GM19463 (cell line): ENCODE measurements around the gene IER5.

Experiments
- ATAC-seq: cut with Tn5 transposase; IDR thresholded peaks from one replicate; pipeline ENCODE4 v1.9.1; 2021; ENCODE audit warnings: mild to moderate bottlenecking, moderate library complexity; ENCODE audit not compliant: unreplicated experiment

IER5 gene

DNA sequence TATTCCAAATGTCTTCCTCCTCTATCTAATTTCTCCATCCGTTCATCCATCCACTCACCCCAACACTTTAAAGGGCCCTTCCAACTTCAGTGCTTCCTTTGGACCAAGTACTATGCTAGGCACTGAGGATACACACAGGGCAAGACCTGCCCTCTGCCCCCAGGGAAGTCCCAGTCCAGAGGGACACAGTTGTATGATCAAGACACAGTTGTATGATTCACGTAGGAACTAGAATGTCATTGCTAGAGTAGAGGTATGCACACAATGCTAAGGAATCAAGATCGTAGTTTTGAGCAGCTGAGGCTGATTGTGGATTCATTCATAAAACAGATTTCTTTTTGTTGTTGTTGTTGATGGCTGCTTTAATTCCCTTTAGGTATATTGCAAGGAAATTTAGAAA is 11.6 kb upstream of the IER5 start:
- ATAC-seq, result no peak

DNA sequence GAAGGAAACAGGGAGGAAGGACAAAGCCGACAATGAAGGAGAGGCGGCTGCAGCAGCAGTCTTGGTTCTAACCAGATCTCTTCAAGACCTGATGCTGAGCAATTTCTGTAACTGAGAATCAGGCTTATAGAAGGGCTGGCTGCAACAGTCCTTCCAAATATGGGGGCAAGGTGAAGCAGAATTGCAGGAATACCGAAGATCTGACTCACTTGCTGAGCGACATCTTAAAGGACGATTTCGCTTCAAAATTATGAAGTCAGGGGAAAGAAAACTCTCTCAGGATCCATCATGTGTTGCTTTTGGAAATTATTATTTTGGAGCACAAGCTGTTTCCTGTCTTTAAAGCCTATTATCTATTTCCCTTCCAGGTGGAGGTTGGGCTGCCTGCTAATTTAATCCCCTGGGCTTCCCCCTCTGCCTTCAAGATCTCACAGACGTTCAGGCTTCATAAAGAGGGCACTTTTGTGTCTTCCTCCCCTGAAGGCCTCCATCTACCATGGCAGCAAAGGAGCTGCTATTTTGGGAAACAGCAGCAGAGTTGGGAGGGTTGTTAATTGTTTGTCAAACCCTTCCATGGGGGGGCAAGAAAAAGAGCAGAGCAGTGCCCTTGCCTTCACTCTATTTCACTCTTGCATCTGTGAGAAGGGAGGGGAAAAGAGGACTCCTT is 10.8 kb upstream of the IER5 start:
- no peak for ATAC-seq

GRCh38 chr1:181079382-181079781 is 9.1 kb upstream of the IER5 start:
- no peak for ATAC-seq

GRCh38 chr1:181079920-181080319 is 8.6 kb upstream of the IER5 start:
- no peak for ATAC-seq

GRCh38 chr1:181080556-181080955 is 7.9 kb upstream of the IER5 start:
- ATAC-seq, result no peak

- ATAC-seq, result no peak
These were observed 7.1 kb upstream of the IER5 start for GRCh38 chr1:181081395-181081794.

DNA sequence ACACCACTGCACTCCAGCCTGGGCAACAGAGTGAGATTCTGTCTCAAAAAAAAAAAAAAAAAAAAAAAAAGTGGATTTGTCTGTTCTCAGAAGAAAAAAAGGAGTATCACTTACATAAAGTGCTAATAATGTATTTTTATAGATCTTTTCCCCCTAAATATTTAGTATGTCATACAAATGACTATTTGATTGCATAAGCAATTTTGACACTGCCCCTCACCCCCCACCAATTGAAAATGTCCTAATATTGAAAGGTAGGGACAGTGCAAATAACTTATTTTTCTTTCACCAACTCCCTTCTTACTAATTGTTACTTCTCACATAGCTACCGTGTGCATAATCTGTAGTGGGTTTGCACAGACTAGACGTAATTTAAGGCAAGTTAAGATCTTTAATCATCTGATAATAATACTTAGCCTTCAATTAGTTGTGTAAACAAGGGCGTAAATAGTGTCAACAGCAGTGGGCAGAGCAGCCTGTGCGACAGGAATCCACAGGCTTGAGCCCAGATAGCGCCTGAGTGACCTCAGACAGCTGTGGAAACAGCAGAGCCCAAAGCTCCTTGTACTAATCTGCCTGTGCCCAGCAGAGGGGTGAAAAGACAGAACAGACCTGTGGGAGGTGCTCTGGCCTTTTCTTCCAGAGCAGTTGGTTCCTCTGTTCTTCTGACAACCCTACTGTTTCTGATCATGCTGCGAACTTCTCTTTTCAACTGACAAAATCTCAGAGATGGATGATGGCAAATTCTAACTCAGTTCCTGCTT is 4.5 kb upstream of the IER5 start:
- ATAC-seq, result peak; percentile 32

DNA sequence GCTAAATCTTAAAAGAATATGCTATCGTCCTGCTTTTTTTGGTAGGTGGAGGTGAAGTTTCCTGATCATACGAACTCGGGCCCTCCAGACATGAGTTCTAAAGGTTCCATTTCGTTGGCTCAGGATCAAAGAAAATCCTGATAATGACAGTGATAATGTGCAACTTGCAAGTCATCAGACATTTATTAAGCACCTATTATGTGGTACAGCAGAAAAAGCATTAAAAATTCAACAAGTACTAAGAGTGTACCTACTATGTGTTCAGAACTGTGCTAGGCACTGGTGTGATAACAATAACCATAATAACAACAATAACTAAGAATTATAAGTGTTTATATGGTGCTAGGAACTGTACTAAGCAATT is 3.9 kb upstream of the IER5 start:
- ATAC-seq, result no peak

DNA sequence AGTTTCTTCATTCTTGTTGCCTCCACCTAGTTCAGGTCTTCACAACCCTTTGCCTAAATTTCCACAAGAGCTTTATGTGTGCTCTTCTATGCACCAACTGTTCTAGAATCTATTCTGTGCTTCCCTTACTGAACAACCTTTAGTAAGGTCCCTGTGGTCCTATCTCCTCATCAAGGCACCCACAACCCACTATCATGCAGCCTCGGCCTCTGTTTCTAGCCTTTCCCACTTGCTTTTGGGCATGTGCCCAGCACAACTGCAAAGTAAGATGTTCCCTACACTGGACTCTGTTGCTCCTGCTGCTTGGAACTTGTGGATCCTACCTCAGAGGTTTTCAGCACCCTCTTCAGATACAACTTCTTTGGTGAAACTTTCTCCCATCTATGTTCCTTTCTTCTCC is 2.4 kb upstream of the IER5 start:
- ATAC-seq, result no peak

DNA sequence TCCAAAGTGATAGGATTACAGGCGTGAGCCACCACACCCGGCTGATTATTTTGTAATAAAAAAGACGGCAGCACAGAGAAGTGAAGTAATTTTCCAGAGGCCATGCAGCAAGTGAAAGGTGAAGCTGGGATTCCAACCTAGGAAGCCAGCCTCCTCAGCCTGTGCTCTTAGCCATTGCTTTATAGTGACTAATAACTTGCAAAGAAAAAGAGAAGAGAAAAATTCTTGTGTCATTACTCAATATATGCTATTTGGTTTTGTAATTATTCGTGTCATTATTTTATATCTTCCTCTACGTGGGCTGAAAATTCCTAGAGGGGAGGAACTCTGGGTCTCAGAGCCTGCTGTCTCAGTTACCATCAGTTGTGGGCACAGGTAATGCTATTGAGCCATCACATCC is 1.6 kb upstream of the IER5 start:
- ATAC-seq, result no peak

DNA sequence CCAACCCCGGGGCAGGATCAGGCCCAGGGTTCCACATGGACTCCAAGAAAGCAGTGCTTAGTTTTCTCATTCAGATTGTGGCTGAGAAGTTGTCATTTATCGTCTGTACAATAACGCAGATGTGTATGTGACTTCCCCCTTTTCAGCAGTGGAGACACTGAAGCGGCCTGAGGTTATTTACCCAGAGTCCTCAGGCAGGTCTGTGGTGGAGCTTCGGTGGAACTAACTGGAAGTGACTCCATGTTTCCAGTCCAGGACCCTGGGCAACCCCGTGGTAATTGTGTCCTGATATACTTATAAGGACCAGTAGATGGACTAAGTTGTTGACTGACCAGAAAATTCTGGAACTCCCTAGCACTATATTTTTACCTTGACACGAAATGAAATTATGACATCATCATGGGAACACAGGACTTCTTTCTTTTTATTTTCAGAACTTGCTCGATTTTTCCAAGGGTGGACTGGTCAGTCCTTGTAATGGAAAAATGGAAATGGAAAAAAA is 1.0 kb upstream of the IER5 start:
- no peak for ATAC-seq

DNA sequence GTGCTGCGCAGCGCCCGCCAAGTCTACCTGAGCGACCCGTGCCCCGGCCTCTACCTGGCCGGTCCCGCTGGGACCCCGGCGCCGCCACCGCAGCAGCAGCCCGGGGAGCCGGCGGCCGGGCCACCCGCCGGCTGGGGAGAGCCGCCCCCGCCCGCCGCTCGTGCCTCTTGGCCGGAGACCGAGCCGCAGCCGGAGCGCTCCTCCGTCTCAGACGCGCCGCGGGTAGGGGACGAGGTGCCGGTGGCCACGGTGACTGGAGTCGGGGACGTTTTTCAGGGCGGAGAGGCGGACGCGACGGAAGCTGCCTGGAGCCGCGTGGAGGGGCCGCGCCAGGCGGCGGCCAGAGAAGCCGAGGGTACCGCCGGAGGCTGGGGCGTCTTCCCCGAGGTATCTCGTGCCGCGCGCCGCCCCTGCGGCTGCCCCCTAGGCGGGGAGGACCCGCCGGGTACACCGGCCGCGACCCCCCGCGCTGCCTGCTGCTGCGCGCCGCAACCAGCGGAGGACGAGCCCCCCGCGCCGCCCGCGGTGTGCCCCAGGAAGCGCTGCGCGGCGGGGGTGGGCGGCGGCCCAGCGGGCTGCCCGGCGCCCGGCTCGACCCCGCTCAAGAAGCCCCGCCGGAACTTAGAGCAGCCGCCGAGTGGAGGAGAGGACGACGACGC is 646 bp downstream of the IER5 start:
- ATAC-seq, result peak; percentile 0

- peak; percentile 26 for ATAC-seq
These were observed 1.4 kb downstream of the IER5 start for GRCh38 chr1:181089676-181090544.

- ATAC-seq, result no peak
These were observed 2.2 kb downstream of the IER5 start for GRCh38 chr1:181090641-181091126.

DNA sequence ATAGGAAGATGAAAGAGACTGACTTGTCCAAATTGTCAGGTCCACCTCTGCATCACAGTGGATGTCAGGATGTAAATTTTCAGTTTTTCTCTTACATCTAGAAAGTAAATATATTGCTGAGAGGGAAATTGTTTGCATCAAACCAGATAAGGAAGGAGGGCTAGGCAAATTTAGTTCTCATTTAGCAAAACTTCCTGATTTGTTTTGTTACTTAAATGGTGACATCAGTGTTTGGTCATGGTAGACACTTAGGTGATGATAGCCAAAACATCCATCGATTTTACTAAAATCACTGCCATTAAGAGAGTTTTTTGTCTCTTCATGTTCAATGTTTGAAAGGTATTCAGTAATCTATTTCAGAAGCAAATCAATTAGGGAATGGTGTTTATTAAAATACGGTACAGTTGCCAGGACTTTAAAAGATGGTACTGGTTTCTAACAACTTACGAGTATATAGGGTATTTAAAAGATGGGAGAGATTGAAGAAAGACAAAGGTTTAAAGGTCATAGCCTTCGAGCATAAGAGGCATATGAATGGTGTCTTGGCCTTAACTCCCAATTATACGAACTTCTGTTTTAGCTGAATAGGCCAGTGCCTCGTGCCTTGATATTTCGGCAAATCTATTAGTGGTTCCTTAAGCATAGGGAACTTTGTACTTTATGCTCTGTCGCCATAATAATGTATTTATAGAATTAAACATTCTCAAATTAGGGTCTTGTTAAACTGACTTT is 3.0 kb downstream of the IER5 start:
- no peak for ATAC-seq

DNA sequence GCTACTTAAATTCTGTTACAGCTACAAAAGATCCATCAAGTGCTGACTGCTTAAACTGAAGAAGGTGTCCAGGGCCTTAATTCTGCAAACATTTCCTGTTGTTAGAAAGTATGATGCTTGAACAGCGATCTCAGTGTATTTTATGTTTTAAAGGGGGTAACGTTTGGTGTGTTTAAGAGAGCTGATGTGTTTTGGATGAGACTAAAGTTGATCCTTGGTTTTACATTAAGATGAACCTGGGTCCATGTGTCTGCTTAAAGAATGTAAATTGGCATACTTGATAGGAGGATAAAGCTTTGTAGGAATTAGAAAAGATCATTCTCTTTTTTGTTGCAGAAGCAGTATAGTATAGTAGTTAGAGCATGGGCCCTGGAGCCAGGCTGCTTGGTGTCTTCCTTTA is 3.6 kb downstream of the IER5 start:
- ATAC-seq, result no peak

- ATAC-seq, result no peak
These were observed 4.5 kb downstream of the IER5 start for GRCh38 chr1:181092883-181093458.

GRCh38 chr1:181094416-181095212 is 6.1 kb downstream of the IER5 start:
- no peak for ATAC-seq

- ATAC-seq, result no peak
These were observed 6.8 kb downstream of the IER5 start for GRCh38 chr1:181095260-181095659.
